Inferior parietal cortex (tissue), 1 donor: ENCODE results near the gene IP6K1.
"Not testable (repeated sequence)": the region's sequence is repeated elsewhere in the genome, so short reads cannot be mapped to it uniquely, and the experiment has no call there.

Experiments
- DNase-seq: peaks from one replicate; pipeline ENCODE4 v3.0.0-alpha.2; 2016; ENCODE audit errors: extremely low spot score

IP6K1 gene

GRCh38 chr3:49794431-49794830 is 8.1 kb upstream of the IP6K1 start:
- no peak for DNase-seq

- no peak for DNase-seq
Measured at GRCh38 chr3:49793486-49794085, 7.2 kb upstream of the IP6K1 start.

- no peak for DNase-seq
Measured at GRCh38 chr3:49792371-49793150, 6.2 kb upstream of the IP6K1 start.

- no peak for DNase-seq
Measured at GRCh38 chr3:49791571-49791970, 5.2 kb upstream of the IP6K1 start.

GRCh38 chr3:49790626-49791411 is 4.5 kb upstream of the IP6K1 start:
- DNase-seq = no peak

GRCh38 chr3:49788056-49788455 is 1.7 kb upstream of the IP6K1 start:
- DNase-seq = no peak

GRCh38 chr3:49787536-49787935 is 1.2 kb upstream of the IP6K1 start:
- DNase-seq = no peak

- no peak for DNase-seq
Measured at GRCh38 chr3:49787182-49787464, 781 bp upstream of the IP6K1 start.

GRCh38 chr3:49785565-49786356 is 581 bp downstream of the IP6K1 start:
- DNase-seq = no peak

GRCh38 chr3:49782277-49782676 is 4.1 kb downstream of the IP6K1 start:
- not testable (repeated sequence) for DNase-seq

- DNase-seq = no peak
Measured at GRCh38 chr3:49781415-49782199, 4.7 kb downstream of the IP6K1 start.

- not testable (repeated sequence) for DNase-seq
Measured at GRCh38 chr3:49780975-49781365, 5.4 kb downstream of the IP6K1 start.

GRCh38 chr3:49780080-49780974 is 6.0 kb downstream of the IP6K1 start:
- DNase-seq = no peak

- DNase-seq = no peak
Measured at GRCh38 chr3:49779358-49780079, 6.8 kb downstream of the IP6K1 start.

GRCh38 chr3:49776101-49776500 is 10.2 kb downstream of the IP6K1 start:
- DNase-seq = not testable (repeated sequence)

GRCh38 chr3:49775538-49775937 is 10.8 kb downstream of the IP6K1 start:
- peak; percentile 58 for DNase-seq

GRCh38 chr3:49772703-49773102 is 13.6 kb downstream of the IP6K1 start:
- no peak for DNase-seq

- no peak for DNase-seq
Measured at GRCh38 chr3:49771340-49771938, 14.9 kb downstream of the IP6K1 start.

- DNase-seq = no peak
Measured at GRCh38 chr3:49769926-49770325, 16.4 kb downstream of the IP6K1 start.
